GM23248 (cell line): Measurements from ENCODE around the gene LRRC55. TPM values are rescaled to one million over a fixed set of nuclear protein-coding genes. Genes with fewer than 3 reads are reported as not detected.

Experiments
- DNase-seq: peaks from one replicate; pipeline ENCODE4 v3.0.0-alpha.2; 2015
- H2AFZ ChIP-seq: fragments of 200-600 bp; sonication (generic); 2 replicates; pipeline ENCODE4 v1.6.1; 2016; ENCODE audit warnings: antibody characterized with exemption
- H3F3A ChIP-seq: fragments of 200-600 bp; sonication (generic); 2 replicates; pipeline ENCODE4 v1.6.1; 2016; ENCODE audit warnings: mild to moderate bottlenecking, antibody characterized with exemption, mixed run types; ENCODE audit not compliant: insufficient read depth
- H3K27ac ChIP-seq: fragments of 200-600 bp; sonication (generic); 2 replicates; pipeline ENCODE4 v1.5.1; 2016; ENCODE audit warnings: mild to moderate bottlenecking
- H3K27me3 ChIP-seq: fragments of 200-600 bp; sonication (generic); replicated peaks from 2 replicates; pipeline ENCODE4 v1.6.1; 2016; ENCODE audit warnings: mild to moderate bottlenecking; ENCODE audit not compliant: insufficient read depth
- H3K36me3 ChIP-seq: fragments of 200-600 bp; sonication (generic); 2 replicates; pipeline ENCODE4 v1.6.1; 2016; ENCODE audit warnings: low read depth, mild to moderate bottlenecking
- H3K4me1 ChIP-seq: fragments of 200-600 bp; sonication (generic); 2 replicates; pipeline ENCODE4 v1.6.1; 2016; ENCODE audit warnings: mild to moderate bottlenecking; ENCODE audit not compliant: insufficient read depth
- H3K4me2 ChIP-seq: fragments of 200-600 bp; sonication (generic); one replicate; pipeline ENCODE4 v1.6.1; 2016; ENCODE audit warnings: mild to moderate bottlenecking; ENCODE audit not compliant: unreplicated experiment
- H3K4me3 ChIP-seq: fragments of 200-600 bp; sonication (generic); 2 replicates; pipeline ENCODE4 v1.5.1; 2016; ENCODE audit warnings: mild to moderate bottlenecking
- H3K79me2 ChIP-seq: fragments of 200-600 bp; sonication (generic); 2 replicates; pipeline ENCODE4 v1.6.1; 2016; ENCODE audit warnings: mild to moderate bottlenecking; ENCODE audit not compliant: insufficient read depth
- H3K9ac ChIP-seq: fragments of 200-600 bp; sonication (generic); 2 replicates; pipeline ENCODE4 v1.6.1; 2016; ENCODE audit warnings: mild to moderate bottlenecking
- H3K9me2 ChIP-seq: fragments of 200-600 bp; sonication (generic); 2 replicates; pipeline ENCODE4 v1.6.1; 2016; ENCODE audit warnings: mixed run types, mild to moderate bottlenecking, moderate library complexity; ENCODE audit not compliant: insufficient read depth
- H3K9me3 ChIP-seq: fragments of 200-600 bp; sonication (generic); one replicate; pipeline ENCODE4 v1.6.1; 2017; ENCODE audit warnings: low read depth
- H4K20me1 ChIP-seq: fragments of 200-600 bp; sonication (generic); 2 replicates; pipeline ENCODE4 v1.6.0; 2016; ENCODE audit not compliant: insufficient read depth
- EZH2 ChIP-seq: fragments of 200-600 bp; sonication (generic); IDR thresholded peaks from 2 replicates; pipeline ENCODE4 v1.6.1; 2018; ENCODE audit warnings: antibody characterized with exemption, mild to moderate bottlenecking; ENCODE audit not compliant: insufficient read depth, poor library complexity, severe bottlenecking
- EZH2phosphoT487 ChIP-seq: fragments of 200-600 bp; sonication (generic); IDR thresholded peaks from 2 replicates; pipeline ENCODE4 v1.6.1; 2018; ENCODE audit warnings: antibody characterized with exemption, moderate library complexity, mild to moderate bottlenecking, low read depth; ENCODE audit not compliant: insufficient read depth
- WGBS, 2 experiments: methylation state at CpG; one replicate each; pipeline ENCODE4 v1.1.6; 2015 to 2017; ENCODE audit warnings: low lambda C conversion rate in 2 of 2, low coverage in 1 of 2; ENCODE audit errors: missing lambda C conversion rate in 2 of 2; 5-methylcytosine and 5-hydroxymethylcytosine counted together
- in situ Hi-C: fragments of 300-500 bp; cut with MboI; formaldehyde crosslinking; loops from 2 replicates; pipeline ENCODE4 v1.15.0; 2020
- polyA plus RNA-seq: library from polyadenylated mRNA; unstranded; fragments of >200 nt; fragmentation: Nextera tagmentation; extraction: Ambion mirVana; gene quantifications from 2 replicates; pipeline ENCODE4 v1.2.1, GENCODE V29; 2016
- total RNA-seq: library from RNA; depleted of rRNA; stranded (reverse); fragments of >200 nt; shearing (Covaris generic); gene quantifications from 2 replicates; pipeline ENCODE4 v1.2.3, GENCODE V29; 2014

Gene LRRC55
- total and polyA plus RNA-seq, 2 experiments from 2014 or later: not detected

DNA sequence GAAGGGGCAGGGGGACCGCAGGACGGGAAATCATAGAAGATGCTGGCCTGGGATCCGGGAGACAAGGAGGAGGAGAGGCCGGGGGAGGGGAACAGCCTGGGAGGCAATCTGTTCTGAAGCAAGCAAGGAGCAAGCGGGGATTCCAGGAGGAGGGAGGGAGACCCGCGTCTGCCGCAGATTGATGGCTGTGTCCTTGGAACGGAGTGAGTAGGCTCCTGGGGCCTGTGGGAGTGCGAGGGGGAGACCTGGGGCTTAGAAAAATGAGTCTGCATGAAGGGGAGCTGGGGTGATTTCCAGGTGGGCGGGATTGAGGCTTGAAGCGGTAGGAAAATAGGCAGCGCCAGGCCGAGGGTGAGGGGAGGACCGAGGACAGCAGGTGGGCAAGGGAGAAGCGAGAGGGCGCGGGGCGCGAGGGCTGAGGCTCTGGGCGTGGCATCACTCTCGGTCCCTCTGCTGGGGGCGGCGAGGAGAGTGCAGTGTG is 1.6 kb upstream of the LRRC55 start:
- Histone ChIP-seq H3K9me2 (no peaks in the 10 kb centered on the region), H3K4me3 (no peak overlapping the region), H3F3A (no peaks in the 10 kb centered on the region), H3K4me1 (no peaks in the 10 kb centered on the region), H3K9me3 (no peaks in the 10 kb centered on the region), H3K27ac (no peak overlapping the region), H3K27me3 (peaks cover 35% of the 10 kb centered on the region), H2AFZ (no peak overlapping the region), H3K4me2 (no peak overlapping the region), H3K36me3 (no peaks in the 10 kb centered on the region), H3K79me2 (no peaks in the 10 kb centered on the region), H4K20me1 (no peaks in the 10 kb centered on the region), H3K9ac (no peak overlapping the region)
- DNase-seq: no peak
- in situ Hi-C loops: no loop called here
- no peak for TF ChIP-seq EZH2phosphoT487
- TF ChIP-seq EZH2: no peak
- 4 to 5% methylated on average over 17 to 24 of the region's 24 CpGs for WGBS, 2 experiments

DNA sequence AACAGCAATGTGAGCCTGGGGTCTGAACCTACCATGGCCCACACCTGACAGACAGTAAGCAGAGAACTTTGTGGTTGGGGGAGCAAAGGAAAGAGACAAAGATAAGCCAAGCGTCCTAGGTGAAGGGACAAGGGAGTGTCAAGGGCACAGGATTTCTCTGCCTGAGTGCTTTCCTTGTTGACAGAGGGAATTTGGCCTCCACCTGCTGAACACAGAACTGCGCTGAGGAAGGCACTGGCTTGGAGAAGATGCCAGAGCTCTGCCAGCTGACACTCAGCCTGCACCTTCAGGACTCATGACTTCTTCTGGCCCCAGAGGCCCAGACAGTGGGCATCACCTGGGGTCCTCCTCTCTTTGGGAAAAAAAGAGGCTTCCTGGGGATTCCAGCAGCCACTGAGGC is 789 bp upstream of the LRRC55 start:
- in situ Hi-C loops: no loop called here
- 67 to 80% methylated on average over 2 of the region's 2 CpGs for WGBS, 2 experiments
- H4K20me1 ChIP-seq: no peaks in the 10 kb centered on the region

DNA sequence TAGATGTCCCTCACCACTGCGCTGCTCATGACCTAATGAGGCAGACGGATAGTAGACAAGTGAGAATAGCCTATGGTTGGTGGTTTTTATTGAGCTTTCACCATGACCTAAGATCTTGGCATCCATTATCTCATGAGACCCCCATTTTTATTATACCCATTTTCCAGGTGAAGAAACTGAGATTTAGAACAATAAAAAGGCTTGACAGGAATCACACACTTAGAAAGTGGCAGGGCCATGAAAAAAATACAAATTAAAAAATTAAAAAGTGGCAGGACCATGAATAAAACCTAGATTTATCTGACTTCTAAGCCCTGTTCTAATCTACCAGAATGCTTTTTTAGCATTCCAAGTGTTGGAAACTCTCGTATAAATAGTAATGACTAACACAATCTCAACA is 1.1 kb downstream of the LRRC55 start:
- Histone ChIP-seq H3K79me2 (no peaks in the 10 kb centered on the region), H3K9me2 (no peaks in the 10 kb centered on the region), H3K9me3 (no peaks in the 10 kb centered on the region), H2AFZ (no peak overlapping the region), H3K4me3 (no peak overlapping the region), H3K27ac (no peak overlapping the region), H3K9ac (no peak overlapping the region), H3K4me1 (no peaks in the 10 kb centered on the region), H4K20me1 (no peaks in the 10 kb centered on the region), H3K4me2 (no peak overlapping the region), H3K36me3 (no peaks in the 10 kb centered on the region), H3K27me3 (peaks cover 27% of the 10 kb centered on the region), H3F3A (no peaks in the 10 kb centered on the region)
- in situ Hi-C loops: no loop called here
- 67 to 71% methylated on average over 3 of the region's 3 CpGs for WGBS, 2 experiments
- TF ChIP-seq EZH2 (no peak), EZH2phosphoT487 (no peak)
- no peak for DNase-seq

More for the DNA sequence above, 789 bp upstream of the LRRC55 start:
- no peaks in the 10 kb centered on the region for H3K9me3 ChIP-seq
- H3K9ac ChIP-seq: no peak overlapping the region
- peaks cover 27% of the 10 kb centered on the region for H3K27me3 ChIP-seq
- H2AFZ ChIP-seq: no peak overlapping the region
- H3K4me2 ChIP-seq: no peak overlapping the region
- H3K4me3 ChIP-seq: no peak overlapping the region
- H3K79me2 ChIP-seq: no peaks in the 10 kb centered on the region
- H3K4me1 ChIP-seq: no peaks in the 10 kb centered on the region
- TF ChIP-seq EZH2 (no peak), EZH2phosphoT487 (no peak)
- no peak overlapping the region for H3K27ac ChIP-seq
- H3K36me3 ChIP-seq: no peaks in the 10 kb centered on the region
- H3K9me2 ChIP-seq: no peaks in the 10 kb centered on the region
- H3F3A ChIP-seq: no peaks in the 10 kb centered on the region
- no peak for DNase-seq

GRCh38 chr11:57190548-57190947 is 8.8 kb downstream of the LRRC55 start:
- no peak overlapping the region for H3K4me2 ChIP-seq
- WGBS, 2 experiments: 74 to 85% methylated on average over 4 of the region's 4 CpGs
- no peaks in the 10 kb centered on the region for H3F3A ChIP-seq
- H3K36me3 ChIP-seq: no peaks in the 10 kb centered on the region
- no peaks in the 10 kb centered on the region for H3K4me1 ChIP-seq
- no peaks in the 10 kb centered on the region for H3K9me3 ChIP-seq
- TF ChIP-seq EZH2: no peak
- no peak for TF ChIP-seq EZH2phosphoT487
- no peaks in the 10 kb centered on the region for H4K20me1 ChIP-seq
- H3K4me3 ChIP-seq: no peak overlapping the region
- DNase-seq: no peak
- in situ Hi-C loops: no loop called here
- H3K27me3 ChIP-seq: peaks cover 14% of the 10 kb centered on the region
- no peak overlapping the region for H2AFZ ChIP-seq
- H3K27ac ChIP-seq: no peak overlapping the region
- H3K79me2 ChIP-seq: no peaks in the 10 kb centered on the region
- H3K9ac ChIP-seq: no peak overlapping the region
- H3K9me2 ChIP-seq: no peaks in the 10 kb centered on the region
